GM18519 (cell line): Measurements from ENCODE around the gene HSCB.
"Not testable (repeated sequence)": the region's sequence is repeated elsewhere in the genome, so short reads cannot be mapped to it uniquely, and the experiment has no call there.

Experiments
- ATAC-seq: cut with Tn5 transposase; IDR thresholded peaks from one replicate; pipeline ENCODE4 v1.9.1; 2021; ENCODE audit warnings: mild to moderate bottlenecking, moderate library complexity; ENCODE audit not compliant: unreplicated experiment, low FRiP score

HSCB gene

DNA sequence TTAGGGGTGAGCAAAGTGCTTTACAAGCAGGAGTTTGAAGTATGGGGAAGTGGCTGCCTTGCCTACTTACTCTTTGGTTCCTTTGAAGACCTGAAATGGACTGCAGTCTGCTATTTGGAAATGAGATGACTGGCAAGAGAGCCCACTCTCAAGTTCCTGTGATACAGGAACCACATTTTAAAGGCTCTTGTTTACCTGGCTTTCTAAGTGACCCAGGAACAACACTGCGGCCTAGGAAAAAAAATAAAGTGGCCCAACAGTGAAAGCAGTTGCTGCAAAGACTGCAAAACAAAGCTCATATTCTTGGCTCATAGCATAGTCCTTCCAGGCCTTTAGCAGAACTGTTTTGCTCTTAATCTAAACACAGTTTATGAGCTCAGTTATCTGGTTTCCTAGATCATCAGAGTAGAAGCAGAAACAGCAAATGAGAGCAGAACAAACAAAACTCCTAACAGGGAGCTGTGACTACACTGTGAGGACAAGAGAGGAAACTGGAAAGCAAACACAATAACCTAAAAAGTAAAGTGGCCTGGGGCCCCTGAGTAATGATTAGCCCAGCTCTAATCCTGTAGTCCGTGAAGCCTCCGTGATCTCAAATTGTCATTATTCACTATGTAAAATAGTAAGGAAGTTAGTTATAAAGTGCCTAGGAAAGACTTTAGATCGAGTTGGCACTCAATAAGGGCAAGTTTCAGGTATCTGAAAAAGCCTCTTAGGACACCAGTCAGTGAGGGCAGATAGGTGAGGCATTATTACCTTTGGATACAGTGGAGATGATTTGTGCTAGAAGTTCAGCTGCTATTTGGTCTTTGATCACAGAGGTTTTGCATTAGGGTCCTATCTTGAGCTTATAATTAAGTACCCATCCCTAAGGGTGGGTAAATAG lies 42.2 kb downstream of the HSCB start:
- ATAC-seq: no peak

DNA sequence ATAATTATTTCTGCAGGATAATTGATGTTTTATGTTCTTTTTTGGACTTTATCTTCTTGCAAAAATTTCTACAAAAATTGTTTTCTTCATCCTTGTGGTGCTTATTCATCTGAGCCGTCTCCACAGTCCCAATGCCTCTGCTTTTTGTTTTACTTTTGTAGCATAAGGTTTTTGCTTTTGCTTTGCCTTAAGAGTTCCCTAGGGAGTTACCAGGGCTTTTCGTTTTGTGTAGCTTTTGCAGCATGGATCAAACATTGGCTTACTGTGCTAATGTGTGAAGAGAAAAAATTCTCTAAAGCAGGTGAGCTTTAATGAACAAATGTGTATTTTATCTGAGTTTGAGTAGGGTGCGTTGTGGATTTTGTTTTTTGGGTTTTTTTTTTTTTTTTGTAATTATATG lies 46.8 kb downstream of the HSCB start:
- no peak for ATAC-seq

DNA sequence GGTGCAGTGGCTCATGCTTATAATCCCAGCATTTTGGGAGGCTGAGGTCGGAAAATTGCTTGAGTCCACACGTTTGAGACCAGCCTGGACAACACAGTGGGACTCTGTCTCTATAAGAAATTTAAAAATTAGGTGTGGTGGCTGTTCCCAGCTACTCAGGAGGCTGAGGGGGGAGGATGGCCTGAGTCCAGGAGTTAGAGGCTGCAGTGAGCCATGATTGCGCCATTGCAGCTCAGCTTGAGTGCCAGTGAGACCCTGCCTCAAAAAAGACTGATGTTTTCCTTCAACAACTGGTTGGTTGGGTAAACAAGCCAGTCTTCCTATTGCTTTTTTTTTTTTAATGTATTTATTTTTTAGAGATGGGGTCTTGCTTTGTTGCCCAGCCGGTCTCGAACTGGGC lies 49.3 kb downstream of the HSCB start:
- no peak for ATAC-seq

DNA sequence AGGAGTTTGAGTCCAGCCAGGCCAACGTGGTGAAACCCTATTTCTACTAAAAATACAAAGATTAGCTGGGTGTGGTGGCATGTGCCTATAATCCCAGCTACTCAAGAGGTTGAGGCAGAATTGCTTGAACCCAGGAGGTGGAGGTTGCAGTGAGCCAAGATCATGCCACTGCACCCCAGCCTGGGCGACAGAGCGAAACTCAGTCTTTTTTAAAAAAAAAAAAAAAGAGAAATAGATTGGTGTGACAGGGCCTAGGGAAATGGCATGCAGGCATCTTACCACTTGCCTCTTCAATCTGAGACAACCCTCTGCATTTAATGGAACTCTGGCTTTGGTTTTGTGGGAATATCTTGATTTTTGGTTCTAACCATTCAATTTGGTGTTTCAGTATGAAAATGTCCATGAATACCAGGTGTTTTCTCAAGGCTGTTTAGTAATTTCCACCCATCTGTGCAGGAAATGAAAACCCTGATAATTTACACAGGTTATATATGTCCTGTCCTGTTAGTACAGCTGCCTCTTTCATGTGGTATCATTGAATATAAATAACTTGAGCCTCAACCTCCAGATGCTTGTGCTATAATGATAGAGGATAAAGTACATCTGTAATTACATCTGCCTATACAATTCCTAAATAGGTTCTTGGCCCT lies 50.1 kb downstream of the HSCB start:
- peak; percentile 44 for ATAC-seq

DNA sequence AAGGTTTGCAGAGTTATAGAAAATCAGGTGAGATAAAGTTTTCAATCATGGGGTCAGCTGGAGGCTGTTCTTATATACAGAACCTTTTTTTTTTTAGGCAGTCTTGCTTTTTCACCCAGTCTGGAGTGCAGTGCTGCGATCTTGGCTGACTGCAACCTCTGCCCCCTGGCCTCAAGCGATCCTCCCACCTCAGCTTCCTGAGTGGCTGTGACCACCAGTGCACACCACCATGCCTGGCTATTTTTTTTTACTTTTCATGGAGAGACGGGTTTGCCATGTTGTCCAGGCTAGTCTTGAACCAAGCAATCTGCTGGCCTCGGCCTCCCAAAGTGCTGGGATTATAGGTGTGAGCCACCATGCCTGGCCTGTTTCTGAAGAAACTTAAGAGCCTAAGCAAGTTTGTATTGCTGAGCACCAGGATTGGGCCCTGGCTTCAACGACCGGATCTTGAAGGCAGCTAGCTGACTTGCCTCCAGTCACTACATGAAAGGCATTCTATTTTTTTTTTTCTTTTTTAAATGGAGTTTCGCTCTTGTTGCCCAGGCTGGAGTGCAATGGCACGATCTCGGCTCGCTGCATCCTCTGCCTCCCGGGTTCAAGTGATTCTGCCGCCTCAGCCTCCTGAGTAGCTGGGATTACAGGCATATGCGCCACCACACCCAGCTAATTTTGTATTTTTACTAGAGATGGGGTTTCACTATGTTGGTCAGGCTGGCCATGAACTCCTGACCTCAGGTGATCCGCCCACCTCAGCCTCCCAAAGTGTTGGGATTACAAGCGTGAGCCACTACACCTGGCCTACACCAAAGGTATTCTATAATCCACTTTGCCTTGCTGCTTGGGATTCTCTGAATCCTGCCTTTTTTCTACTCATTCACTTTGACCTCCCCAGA lies 50.9 kb downstream of the HSCB start:
- ATAC-seq: no peak

DNA sequence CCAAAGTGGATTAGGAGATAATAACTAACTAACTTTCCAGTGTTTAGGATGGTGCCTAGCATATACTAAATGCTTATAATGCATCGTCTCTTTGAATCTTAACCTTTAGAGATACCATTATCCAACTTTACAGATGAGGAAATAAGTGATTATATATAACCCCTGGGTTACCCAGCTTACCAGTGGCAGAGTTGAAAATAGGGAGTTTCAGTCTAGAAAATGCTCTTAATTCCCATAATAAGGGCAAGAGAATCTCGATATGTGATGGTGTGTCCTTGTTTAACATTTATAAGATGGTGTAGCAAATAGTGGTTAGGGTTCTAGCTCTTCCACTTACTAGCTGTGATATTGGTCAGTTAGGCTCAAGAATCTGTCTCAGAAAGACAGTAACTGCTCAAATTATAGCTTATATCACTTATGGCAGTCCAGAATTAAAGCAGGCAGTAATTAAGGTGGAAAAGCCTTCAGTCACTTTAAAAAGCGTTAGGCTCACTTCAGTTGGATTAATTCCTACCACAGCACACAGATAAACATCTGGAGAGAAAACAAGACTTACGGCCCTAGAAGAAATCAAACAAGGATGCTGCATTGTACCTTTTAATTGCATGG lies 52.2 kb downstream of the HSCB start:
- ATAC-seq: no peak

DNA sequence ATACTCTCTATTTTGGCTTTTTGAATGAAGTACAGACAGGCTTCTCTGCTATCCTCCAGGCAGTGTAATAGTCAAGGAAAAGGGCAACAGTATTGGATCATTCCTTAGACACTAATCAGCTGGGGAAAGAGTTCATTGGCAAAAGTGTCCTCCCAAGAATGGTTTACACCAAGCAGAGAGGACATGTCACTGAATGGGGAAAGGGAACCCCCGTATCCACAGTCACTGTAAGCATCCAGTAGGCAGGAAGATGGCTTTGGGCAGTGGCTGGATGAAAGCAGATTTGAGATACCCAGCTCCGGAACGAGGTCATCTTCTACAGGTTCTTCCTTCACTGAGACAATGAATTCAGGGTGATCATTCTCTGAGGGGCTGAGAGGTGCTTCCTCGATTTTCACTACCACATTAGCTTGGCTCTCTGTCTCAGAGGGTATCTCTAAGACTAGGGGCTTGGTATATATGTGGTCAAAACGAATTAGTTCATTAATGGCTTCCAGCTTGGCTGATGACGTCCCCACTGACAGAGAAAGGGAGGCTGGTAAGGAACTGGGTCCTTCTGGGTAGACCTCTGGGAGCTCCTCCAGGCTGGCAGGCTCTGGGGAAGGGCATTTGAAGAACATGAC lies 53.3 kb downstream of the HSCB start:
- no peak for ATAC-seq

DNA sequence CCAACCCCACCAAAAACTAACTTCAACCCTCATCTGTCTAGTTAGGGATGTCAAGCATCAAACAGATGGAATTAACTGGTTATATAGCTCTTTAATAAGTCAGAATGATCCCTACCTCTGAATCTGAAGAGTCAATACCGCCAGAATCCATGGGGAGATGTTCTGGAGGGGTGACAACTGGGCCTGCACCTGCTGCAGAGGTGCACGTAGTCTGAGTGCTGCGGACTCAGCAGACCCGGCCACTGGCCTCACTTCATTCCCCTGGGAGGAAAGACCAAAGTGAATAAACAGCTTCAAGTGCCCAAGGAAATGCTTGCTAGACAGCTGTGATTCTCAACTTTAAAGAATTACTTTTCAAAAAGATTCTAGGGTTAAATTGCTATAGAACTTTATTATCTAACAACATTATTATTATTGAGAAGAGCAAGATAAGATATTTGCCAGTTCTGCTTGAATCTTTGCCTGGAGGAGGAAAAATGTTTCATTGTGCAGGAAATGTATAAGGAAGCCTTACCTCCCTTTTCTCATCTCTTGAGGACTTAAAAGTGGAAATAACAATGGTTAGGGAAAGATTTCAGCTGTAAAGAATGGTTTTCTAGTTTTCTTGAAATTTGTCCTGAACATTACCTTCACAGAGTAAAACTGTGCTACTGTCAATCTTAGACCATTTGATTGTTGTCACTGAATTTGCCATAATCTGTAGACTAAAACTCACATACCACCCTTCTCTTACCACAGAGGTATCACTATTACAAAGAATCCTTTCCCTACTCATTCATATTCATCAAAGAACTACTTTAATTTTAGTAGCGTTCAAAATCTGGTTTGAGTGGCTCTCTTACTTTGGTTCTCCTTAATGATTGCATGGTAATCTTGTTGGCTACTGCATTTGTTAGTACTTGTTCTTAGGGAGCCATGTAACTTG lies 54.4 kb downstream of the HSCB start:
- ATAC-seq: no peak

DNA sequence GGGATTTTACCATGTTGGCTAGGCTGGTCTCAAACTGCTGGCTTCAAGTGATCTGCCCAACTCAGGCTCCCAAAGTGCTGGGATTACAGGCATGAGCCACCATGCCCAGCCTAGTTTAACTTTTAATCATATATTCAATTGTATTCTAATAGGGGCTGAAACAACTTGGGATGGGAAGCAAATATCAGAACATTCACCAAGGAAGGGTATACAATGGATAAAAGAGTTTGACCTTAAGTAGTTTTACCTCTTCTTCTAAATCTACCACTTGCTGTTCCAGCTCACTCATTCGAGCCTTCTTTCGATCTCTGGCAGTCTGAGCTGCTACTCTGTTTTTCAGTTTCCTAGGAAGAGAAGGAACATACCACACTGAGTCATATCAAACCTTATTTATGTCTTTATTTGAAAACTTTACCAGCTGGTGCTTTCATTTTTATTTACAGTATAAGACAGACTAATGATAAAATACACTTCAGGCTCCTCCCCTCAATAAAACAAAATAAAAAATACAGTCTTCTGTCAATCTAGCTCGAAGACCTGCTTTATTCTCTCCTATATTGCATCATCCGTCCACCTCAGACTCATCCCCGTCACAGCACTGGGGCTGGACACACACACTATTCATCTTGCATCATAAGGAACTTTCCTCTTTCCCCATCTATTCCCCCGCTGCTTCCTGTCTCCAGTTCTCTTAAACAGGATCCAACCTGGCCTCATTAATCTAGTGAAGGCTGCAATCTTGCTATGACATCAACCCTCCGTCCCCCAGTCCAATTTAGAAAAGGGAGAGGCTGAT lies 57.2 kb downstream of the HSCB start:
- ATAC-seq: no peak

DNA sequence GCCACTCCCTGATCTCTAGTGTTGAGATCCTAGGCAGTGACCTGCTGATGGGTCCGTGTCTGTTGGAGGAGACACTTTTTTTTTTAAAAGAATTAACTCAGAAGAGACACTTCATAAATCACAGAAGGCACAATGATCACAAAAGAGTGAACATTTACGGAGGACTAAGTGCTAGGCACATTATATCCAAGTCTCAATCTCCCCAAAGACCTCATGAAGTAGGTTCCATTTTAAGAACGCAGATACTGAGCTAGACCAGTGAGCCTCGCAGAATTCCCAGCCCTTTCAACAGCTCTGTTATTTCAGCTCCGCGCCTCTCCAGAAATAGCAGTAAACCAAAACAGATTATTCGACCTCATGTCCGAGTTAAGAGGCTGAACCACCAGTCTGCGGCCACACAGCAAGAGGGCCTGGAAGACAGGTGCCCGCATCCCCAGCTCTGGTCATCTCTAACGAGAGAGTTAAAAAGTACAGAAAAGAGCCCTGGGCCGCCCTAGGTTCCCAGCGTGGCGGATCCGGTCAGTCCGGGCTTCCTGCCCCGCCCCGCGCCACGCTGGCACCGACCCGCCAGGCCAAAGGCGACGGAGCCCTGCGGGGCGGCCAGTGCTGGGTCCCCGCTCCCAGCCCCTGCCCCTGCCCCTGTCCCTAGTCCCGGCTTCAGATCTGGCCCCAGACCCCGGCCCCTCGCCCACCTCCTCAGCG lies 57.9 kb downstream of the HSCB start:
- ATAC-seq: no peak

DNA sequence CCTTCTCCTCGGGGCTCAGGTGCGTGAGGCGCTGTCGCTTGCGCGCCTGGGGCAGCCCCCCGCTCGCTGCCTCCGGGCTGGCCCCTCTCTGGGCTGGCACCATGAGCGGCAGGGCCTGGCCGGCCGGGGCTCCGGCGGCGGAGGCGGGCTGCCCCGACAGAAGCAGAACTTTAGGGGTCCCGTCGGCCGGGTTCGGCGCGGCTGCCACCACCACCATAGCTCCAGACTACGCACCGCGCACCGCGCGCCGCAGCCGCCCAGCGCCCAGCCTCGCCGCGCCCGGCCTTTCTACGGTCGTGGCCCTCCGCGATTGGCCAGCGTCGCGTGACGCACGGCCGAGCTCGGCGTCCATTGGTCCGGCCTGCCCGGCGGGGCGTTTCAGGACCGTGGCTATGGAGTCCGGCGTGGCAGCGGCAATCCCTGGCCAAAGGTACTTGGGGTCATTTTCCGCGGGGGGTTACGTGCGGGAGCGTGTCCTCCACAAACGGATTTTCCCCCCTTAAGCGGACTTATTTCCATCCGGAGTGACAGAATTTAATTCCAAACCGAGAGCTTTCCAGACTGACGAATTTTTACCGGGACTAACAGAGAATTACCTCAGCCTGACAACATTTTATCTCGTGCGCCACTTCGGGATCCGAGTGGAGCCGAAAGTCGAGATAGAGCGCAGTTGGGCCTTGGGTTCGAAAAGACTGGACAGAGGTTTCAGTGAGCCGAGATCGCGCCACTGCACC lies 58.6 kb downstream of the HSCB start, which contains the start of gene XBP1:
Gene XBP1, minus strand, starts transcription at position 262 of the 734 bp plus-strand sequence.
- ATAC-seq: peak; percentile 54

DNA sequence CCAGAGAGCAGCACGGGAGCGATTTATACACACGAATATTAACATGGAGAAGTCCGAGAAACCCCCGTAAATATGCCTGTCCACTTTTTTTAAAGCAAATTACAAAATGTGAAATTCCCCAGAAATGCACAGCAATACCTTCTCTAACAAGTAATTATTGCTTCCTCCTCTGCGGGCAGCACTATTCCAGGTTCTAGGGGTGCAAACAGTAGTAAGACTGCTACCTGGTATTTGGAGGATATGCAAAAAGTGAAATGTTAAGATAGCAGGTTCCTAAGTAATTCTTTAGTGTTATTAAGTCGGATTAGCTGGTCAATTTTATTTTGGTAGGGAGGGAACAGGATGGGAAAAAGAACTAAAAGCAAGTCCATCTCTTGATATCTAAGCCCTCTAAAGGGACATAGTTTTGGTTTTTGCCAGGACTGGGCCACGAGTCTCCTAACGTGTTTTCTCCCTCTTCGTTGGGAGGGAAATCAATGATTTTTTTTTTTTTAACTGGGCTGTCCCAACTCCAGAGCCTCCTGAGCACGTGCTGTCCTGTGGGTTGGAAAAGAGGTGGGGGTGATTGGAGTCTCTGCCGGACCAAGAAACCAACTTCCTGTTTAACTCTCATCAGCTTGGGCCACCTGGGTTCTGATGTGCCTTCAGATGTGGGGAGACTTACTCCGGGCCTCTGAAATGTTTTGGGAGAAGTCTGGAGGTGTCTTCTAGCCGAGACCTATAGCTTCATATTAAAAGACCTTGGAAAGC lies 60.2 kb downstream of the HSCB start:
- ATAC-seq: no peak

DNA sequence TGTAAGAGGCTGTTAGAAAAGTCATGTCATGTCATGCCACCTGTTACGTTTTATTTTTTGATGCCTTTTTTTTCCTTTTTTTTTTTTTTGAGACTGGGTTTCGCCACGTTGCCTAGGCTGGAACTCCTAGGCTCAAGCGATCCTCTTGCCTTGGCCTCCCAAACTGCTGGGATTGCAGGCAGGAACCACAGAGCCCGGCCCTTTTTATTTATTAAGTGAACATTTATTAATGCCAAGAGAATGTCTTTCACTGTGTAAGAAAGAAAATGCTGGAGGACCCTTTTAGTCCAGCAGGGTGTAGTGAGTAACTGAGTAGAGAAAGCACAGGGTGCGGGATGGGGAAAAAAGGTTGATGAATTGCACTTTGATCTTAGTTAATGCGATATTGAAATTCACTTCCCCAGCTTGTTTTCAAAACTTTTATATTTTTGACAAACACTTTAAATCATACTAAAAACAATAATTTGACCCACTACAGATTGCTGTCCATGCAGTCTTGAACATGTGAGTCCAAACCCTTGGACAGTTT lies 60.8 kb downstream of the HSCB start:
- ATAC-seq: no peak

DNA sequence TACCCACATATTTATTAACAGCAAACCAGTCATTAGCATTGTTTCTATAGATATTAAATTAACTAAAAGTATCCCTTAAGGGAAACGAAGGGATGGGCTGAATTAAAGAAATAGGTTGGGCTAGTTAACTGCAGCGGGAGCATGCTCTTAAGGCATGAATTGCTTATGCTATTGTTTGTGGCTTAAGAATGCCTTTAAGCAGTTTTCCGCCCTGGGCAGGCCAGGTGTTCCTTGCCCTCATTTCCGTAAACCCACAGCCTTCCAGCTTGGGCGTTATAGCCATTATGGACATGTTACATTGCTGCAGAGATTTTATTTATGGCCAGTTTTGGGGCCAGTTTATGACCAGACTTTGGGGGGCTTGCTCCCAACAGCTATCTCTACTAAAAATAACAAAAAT lies 63.6 kb downstream of the HSCB start:
- ATAC-seq: not testable (repeated sequence)
